HL-60 (cell line): ENCODE measurements around the gene ARHGAP25.

Experiments
- DNase-seq, 2 experiments: peaks; one replicate each; pipeline ENCODE4 v3.0.0-alpha.2; 2010 to 2020; ENCODE audit warnings: low read depth in 1 of 2, low spot score in 1 of 2
- H3K27ac ChIP-seq: fragments of 250-450 bp; sonication (Bioruptor Pico); replicated peaks from 2 replicates; pipeline ENCODE4 v1.5.1; 2020; ENCODE audit warnings: mild to moderate bottlenecking, moderate library complexity
- H3K27me3 ChIP-seq: fragments of 250-450 bp; sonication (Bioruptor Pico); 2 replicates; pipeline ENCODE4 v1.5.1; 2021; ENCODE audit warnings: mild to moderate bottlenecking, moderate library complexity; ENCODE audit not compliant: insufficient read depth, poor library complexity, severe bottlenecking
- H3K4me3 ChIP-seq: replicated peaks from 2 replicates; pipeline ENCODE4 v1.5.1; 2011; ENCODE audit warnings: mild to moderate bottlenecking, control low read depth, low read length; ENCODE audit not compliant: insufficient read depth
- GABPA ChIP-seq: IDR thresholded peaks from 2 replicates; pipeline ENCODE4 v1.6.1; 2012; ENCODE audit warnings: low read depth
- POLR2AphosphoS5 ChIP-seq: IDR thresholded peaks from 2 replicates; pipeline ENCODE4 v1.6.1; 2012; ENCODE audit warnings: low read depth
- SPI1 ChIP-seq: IDR thresholded peaks from 2 replicates; pipeline ENCODE4 v1.6.1; 2012; ENCODE audit warnings: low read depth, mild to moderate bottlenecking, borderline replicate concordance
- TF ChIP-seq, protein P1 (sequence below): IDR thresholded peaks from one replicate; pipeline ENCODE4 v1.5.1; 2011; ENCODE audit warnings: low read length, control low read depth, inconsistent platforms; ENCODE audit not compliant: insufficient read depth
- TF ChIP-seq, protein P2 (sequence below): IDR thresholded peaks from 2 replicates; pipeline ENCODE4 v1.6.1; 2012; ENCODE audit warnings: low read depth; ENCODE audit not compliant: insufficient replicate concordance

Gene ARHGAP25

DNA sequence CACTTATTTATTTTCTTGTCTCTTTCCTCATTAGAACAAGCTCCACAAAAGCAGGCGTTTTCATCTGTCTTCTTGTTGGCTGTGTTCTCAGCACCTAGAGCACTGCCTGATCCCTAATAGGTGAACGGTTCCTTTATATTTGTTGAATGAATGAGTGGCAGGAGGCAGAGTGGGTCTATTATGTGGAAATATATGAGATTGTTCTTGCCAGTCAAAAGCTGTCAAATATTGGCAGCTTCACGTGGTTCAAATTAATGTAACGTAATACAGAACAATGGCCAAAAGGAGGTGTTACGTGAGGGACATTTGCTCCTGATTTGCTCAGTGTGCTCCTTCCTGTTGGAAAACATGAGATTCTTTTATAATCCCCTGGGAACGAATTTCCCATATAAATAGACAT is 8.5 kb upstream of the ARHGAP25 start:
- no peaks in the 10 kb centered on the region for H3K27me3 ChIP-seq
- H3K27ac ChIP-seq, result peak overlapping the region; percentile 57
- H3K4me3 ChIP-seq, result no peak overlapping the region
- DNase-seq, result no peak
- TF ChIP-seq POLR2AphosphoS5, result no peak
- TF ChIP-seq, protein P1, sequence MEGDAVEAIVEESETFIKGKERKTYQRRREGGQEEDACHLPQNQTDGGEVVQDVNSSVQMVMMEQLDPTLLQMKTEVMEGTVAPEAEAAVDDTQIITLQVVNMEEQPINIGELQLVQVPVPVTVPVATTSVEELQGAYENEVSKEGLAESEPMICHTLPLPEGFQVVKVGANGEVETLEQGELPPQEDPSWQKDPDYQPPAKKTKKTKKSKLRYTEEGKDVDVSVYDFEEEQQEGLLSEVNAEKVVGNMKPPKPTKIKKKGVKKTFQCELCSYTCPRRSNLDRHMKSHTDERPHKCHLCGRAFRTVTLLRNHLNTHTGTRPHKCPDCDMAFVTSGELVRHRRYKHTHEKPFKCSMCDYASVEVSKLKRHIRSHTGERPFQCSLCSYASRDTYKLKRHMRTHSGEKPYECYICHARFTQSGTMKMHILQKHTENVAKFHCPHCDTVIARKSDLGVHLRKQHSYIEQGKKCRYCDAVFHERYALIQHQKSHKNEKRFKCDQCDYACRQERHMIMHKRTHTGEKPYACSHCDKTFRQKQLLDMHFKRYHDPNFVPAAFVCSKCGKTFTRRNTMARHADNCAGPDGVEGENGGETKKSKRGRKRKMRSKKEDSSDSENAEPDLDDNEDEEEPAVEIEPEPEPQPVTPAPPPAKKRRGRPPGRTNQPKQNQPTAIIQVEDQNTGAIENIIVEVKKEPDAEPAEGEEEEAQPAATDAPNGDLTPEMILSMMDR, result no peak
- TF ChIP-seq, protein P2, sequence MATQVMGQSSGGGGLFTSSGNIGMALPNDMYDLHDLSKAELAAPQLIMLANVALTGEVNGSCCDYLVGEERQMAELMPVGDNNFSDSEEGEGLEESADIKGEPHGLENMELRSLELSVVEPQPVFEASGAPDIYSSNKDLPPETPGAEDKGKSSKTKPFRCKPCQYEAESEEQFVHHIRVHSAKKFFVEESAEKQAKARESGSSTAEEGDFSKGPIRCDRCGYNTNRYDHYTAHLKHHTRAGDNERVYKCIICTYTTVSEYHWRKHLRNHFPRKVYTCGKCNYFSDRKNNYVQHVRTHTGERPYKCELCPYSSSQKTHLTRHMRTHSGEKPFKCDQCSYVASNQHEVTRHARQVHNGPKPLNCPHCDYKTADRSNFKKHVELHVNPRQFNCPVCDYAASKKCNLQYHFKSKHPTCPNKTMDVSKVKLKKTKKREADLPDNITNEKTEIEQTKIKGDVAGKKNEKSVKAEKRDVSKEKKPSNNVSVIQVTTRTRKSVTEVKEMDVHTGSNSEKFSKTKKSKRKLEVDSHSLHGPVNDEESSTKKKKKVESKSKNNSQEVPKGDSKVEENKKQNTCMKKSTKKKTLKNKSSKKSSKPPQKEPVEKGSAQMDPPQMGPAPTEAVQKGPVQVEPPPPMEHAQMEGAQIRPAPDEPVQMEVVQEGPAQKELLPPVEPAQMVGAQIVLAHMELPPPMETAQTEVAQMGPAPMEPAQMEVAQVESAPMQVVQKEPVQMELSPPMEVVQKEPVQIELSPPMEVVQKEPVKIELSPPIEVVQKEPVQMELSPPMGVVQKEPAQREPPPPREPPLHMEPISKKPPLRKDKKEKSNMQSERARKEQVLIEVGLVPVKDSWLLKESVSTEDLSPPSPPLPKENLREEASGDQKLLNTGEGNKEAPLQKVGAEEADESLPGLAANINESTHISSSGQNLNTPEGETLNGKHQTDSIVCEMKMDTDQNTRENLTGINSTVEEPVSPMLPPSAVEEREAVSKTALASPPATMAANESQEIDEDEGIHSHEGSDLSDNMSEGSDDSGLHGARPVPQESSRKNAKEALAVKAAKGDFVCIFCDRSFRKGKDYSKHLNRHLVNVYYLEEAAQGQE, result no peak
- no peak for TF ChIP-seq GABPA
- TF ChIP-seq SPI1, result no peak

DNA sequence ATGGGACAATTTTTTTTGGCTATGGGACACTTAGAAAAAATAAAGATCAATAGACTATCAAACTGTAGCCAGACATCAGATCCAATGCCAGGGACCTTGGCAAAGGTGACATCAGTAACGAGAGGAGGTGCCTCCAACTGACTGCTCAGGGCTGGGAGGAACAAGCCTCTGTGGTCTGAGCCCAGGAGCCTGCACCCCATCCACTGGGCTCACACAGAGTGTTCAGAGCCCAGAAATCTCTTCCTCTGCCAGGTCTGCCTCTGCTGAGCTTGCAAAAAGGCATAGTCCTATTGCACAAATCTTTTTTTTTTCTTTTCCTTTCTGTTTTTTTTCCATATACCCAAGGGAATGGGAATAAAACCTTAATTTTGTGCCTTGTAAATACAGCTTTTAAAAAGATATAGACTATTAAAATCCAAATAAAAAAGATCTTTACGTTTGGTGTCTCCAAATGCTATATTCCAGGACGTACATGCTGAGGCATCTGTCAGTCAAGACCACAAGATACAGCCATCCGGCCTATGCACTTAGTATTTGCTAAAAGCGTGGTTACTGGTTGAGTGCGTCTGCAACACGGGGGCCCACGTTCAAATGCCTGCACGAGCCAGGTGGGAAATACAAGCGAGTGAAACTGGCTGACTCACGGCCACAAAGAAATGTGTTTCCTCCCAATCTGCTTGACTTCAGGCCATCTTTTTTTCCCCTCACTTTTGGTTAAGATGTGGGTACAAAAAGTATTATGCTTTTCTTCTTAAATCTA is 7.8 kb upstream of the ARHGAP25 start:
- TF ChIP-seq POLR2AphosphoS5 (peak; percentile 87), GABPA (peak; percentile 4; the same call in 1 of the 2 replicates), SPI1 (peak; percentile 30; the same call in 1 of the 2 replicates)
- TF ChIP-seq, protein P1, result no peak
- TF ChIP-seq, protein P2, result peak; percentile 34
- Histone ChIP-seq H3K27me3 (no peaks in the 10 kb centered on the region), H3K27ac (peak overlapping the region; percentile 57), H3K4me3 (no peak overlapping the region)
- DNase-seq, result peak; percentile 63 to 90

DNA sequence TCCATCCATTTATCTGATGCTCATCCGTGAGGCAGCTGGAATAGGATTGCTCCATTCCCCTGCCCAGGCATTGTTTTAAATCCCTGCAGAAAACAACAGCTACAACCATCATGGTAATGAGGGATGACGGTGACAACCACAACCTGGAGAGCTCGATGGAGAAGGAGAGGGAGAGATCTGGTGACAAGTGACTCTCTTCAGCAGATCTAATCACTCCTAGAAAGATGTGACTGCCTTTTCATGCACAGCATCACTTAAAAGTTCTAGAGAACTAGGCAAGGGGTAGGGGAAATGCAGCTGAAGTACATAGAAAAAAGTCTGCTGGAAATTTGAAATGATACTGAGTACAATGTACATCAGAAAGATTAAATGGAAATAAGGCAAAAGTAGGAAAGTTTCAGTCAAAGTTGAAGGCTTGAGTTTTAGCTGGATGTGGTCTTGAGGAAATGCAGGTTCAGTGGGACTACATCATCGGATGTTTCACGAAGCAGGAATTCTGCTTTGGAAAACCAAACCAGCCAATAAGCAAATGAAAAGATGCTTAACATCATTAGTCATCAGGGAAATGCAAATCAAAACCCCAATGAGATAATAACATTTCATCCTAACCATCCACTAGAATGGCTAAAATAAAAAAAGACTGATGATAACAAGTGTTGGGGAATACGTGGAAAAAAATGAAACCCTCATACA is 6.8 kb upstream of the ARHGAP25 start:
- H3K4me3 ChIP-seq, result no peak overlapping the region
- no peaks in the 10 kb centered on the region for H3K27me3 ChIP-seq
- DNase-seq, result no peak
- H3K27ac ChIP-seq, result peak overlapping the region; percentile 57
- no peak for TF ChIP-seq SPI1
- TF ChIP-seq, protein P2, result no peak
- no peak for TF ChIP-seq GABPA
- TF ChIP-seq POLR2AphosphoS5, result no peak
- TF ChIP-seq, protein P1, result no peak
